Endothelial cell of umbilical vein (primary cell): Measurements from ENCODE around the gene EPX. TPM values are rescaled to one million over a fixed set of nuclear protein-coding genes. Genes with fewer than 3 reads are reported as not detected.

Experiments used
- BruUV-seq: library from RNA; stranded (reverse); fragments of 400-500 nt; replicated peaks from 2 replicates; lab custom pipeline; 2021; lab: Mats Ljungman, UMichigan
- CTCF ChIA-PET: fragments of 300-600, 350-600 bp; sonication (Branson Sonifier 250); formaldehyde crosslinking; loops from one replicate; lab custom pipeline; 2021; ENCODE audit warnings: antibody characterized with exemption, inconsistent platforms; lab: Charles Lee
- POLR2A ChIA-PET: fragments of 300-600, 350-600 bp; sonication (Branson Sonifier 250); formaldehyde crosslinking; loops from one replicate; lab custom pipeline; 2021; ENCODE audit warnings: antibody characterized with exemption, inconsistent platforms; lab: Charles Lee
- DNase-seq: peaks from one replicate; pipeline ENCODE4 v3.0.0-alpha.2; 2011; ENCODE audit warnings: low read depth, low spot score
- FAIRE-seq: peaks from 2 replicates; lab custom pipeline; 2011; peaks lifted over from hg19 to GRCh38; lab: Jason Lieb, UNC
- H2AFZ ChIP-seq: 2 replicates; pipeline ENCODE4 v1.6.0; 2012; ENCODE audit warnings: low read depth, low read length, control low read depth, inconsistent platforms
- H3K27ac ChIP-seq: 2 replicates; pipeline ENCODE4 v1.5.1; 2011; ENCODE audit warnings: low read depth, mild to moderate bottlenecking, control low read depth, low read length, moderate library complexity; ENCODE audit not compliant: insufficient read depth
- H3K27me3 ChIP-seq, 2 experiments: 2 replicates each; pipeline versions ENCODE4 v1.6.0 to v1.6.1; 2011; ENCODE audit warnings: low read length in 2 of 2, mixed read lengths in 1 of 2; ENCODE audit not compliant: control insufficient read depth in 2 of 2, insufficient read depth in 2 of 2
- H3K36me3 ChIP-seq, 2 experiments: 2 replicates in 1 of 2; 3 replicates in 1 of 2; pipeline ENCODE4 v1.5.1; 2011; ENCODE audit warnings: low read length in 2 of 2, mild to moderate bottlenecking in 1 of 2, moderate library complexity in 1 of 2; ENCODE audit not compliant: control insufficient read depth in 2 of 2, insufficient read depth in 2 of 2; ENCODE audit errors: extremely low read depth in 1 of 2
- H3K4me1 ChIP-seq: 3 replicates; pipeline ENCODE4 v1.5.1; 2011; ENCODE audit warnings: mild to moderate bottlenecking, low read length; ENCODE audit not compliant: control insufficient read depth, insufficient read depth; ENCODE audit errors: extremely low read depth
- H3K4me2 ChIP-seq: 2 replicates; pipeline ENCODE4 v1.6.1; 2011; ENCODE audit warnings: low read length, control low read depth, mixed read lengths; ENCODE audit not compliant: insufficient read depth
- H3K4me3 ChIP-seq, 3 experiments: fragments of 200-600 bp in 1 of 3; sonication (generic), shearing (Covaris generic) in 1 of 3; replicated peaks in 1 of 3; 2 replicates each; pipeline ENCODE4 v1.5.1; 2011 to 2016; ENCODE audit warnings: control low read depth in 3 of 3, low read length in 3 of 3, mild to moderate bottlenecking in 2 of 3, inconsistent platforms in 1 of 3, low read depth in 1 of 3, moderate library complexity in 1 of 3; ENCODE audit not compliant: insufficient read depth in 1 of 3
- H3K79me2 ChIP-seq: 2 replicates; pipeline ENCODE4 v1.6.0; 2012; ENCODE audit warnings: low read length, inconsistent platforms; ENCODE audit not compliant: control insufficient read depth, insufficient read depth
- H3K9ac ChIP-seq: replicated peaks from 2 replicates; pipeline ENCODE3; 2011; ENCODE audit warnings: low read length, control low read depth; ENCODE audit not compliant: insufficient read depth; ENCODE audit errors: extremely low read depth
- H3K9me1 ChIP-seq: replicated peaks from 3 replicates; pipeline ENCODE4 v1.6.0; 2011; ENCODE audit warnings: mild to moderate bottlenecking, low read length; ENCODE audit not compliant: control insufficient read depth, insufficient read depth; ENCODE audit errors: extremely low read depth
- H3K9me3 ChIP-seq: replicated peaks from 2 replicates; pipeline ENCODE4 v1.5.1; 2012; ENCODE audit warnings: low read length, inconsistent platforms; ENCODE audit not compliant: control insufficient read depth, insufficient read depth
- H4K20me1 ChIP-seq: replicated peaks from 2 replicates; pipeline ENCODE3; 2011; ENCODE audit warnings: mild to moderate bottlenecking, low read length; ENCODE audit not compliant: control insufficient read depth, insufficient read depth; ENCODE audit errors: extremely low read depth
- EZH2 ChIP-seq: IDR thresholded peaks from 2 replicates; pipeline ENCODE4 v1.6.1; 2012; ENCODE audit warnings: borderline replicate concordance, low read depth, mild to moderate bottlenecking, moderate library complexity, low read length, inconsistent platforms; ENCODE audit not compliant: severe bottlenecking
- FOS ChIP-seq: IDR thresholded peaks from 2 replicates; pipeline ENCODE4 v1.6.1; 2011; ENCODE audit warnings: mild to moderate bottlenecking, low read length, moderate library complexity, borderline replicate concordance; ENCODE audit not compliant: insufficient read depth
- GATA2 ChIP-seq: IDR thresholded peaks from 2 replicates; pipeline ENCODE4 v1.7.0; 2011; ENCODE audit warnings: low read depth, mild to moderate bottlenecking, moderate library complexity, mixed read lengths, low read length; ENCODE audit not compliant: insufficient read length, insufficient read depth
- MYC ChIP-seq: IDR thresholded peaks from one replicate; pipeline ENCODE4 v1.6.1; 2011; ENCODE audit warnings: mild to moderate bottlenecking, low read depth, low read length
- POLR2A ChIP-seq: IDR thresholded peaks from 2 replicates; pipeline ENCODE4 v1.6.1; 2012; ENCODE audit warnings: low read depth, mild to moderate bottlenecking, control low read depth, low read length
- dilution Hi-C: fragments of 300-500 bp; cut with MboI; formaldehyde crosslinking; loops from one replicate; pipeline ENCODE4 v1.15.0; 2019; ENCODE audit warnings: low sequenced_read_pairs; ENCODE audit not compliant: extremely low pct_ligation_motif_present
- intact Hi-C: fragments of 100-400 bp; cut with micrococcal nuclease; formaldehyde crosslinking; loops from one replicate; pipeline ENCODE4 v1.10.0; 2022
- polyA plus RNA-seq, 4 experiments: library from polyadenylated mRNA; depleted of rRNA in 3 of 4; stranded (reverse) in 3 of 4; unstranded in 1 of 4; fragments of >200 nt; gene quantifications; 2 replicates each; pipeline versions ENCODE4 v1.2.1 to v1.2.3, GENCODE V29; 2011 to 2012; ENCODE audit warnings: missing spikeins in 1 of 4
- total RNA-seq: library from RNA; stranded (reverse); gene quantifications from 2 replicates; pipeline ENCODE4 v1.2.3, GENCODE V29; 2021
- TF ChIP-seq, protein P1 (sequence below), 2 donors: IDR thresholded peaks; 1 replicate in 1 of 2; 2 replicates in 1 of 2; pipeline ENCODE4 v1.5.1; 2011; ENCODE audit warnings: low read length in 2 of 2, mild to moderate bottlenecking in 2 of 2, moderate library complexity in 2 of 2, control low read depth in 1 of 2, inconsistent platforms in 1 of 2, low read depth in 1 of 2; ENCODE audit not compliant: insufficient read depth in 1 of 2; ENCODE audit errors: extremely low read depth in 1 of 2

The EPX gene
- total and polyA plus RNA-seq, 2 donors (not counting 3 experiments of a cell fraction or from before 2014, with no cell fraction given), result not detected

DNA sequence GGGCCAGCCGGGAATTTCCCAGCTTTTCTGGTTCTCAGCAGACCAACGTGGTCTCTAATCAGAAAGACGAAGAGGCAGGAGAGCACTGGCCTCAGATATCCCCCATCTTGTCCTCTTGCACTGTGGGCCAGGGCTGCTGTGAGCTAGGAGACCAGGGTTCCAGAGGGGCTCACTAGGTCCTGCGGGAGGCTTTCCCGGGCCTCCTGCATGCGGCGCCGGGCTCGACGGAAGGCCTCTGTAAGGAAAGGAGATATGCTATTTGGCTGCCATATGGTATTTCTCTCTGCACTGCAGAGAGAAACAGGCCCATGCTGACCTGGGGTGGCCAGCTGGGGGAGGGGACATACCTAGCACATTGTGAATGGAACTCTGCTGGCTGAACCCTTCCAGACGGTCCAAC is 13.4 kb downstream of the EPX start:
- DNase-seq (no peak), FAIRE-seq (no peak)
- H4K20me1 ChIP-seq, result no peaks in the 10 kb centered on the region
- no peak overlapping the region for H2AFZ ChIP-seq
- H3K4me2 ChIP-seq, result no peak overlapping the region
- H3K4me1 ChIP-seq, result no peaks in the 10 kb centered on the region
- intact Hi-C loops, result no loop called here
- peaks cover 0 to 6% of the 10 kb centered on the region in 2 experiments for H3K36me3 ChIP-seq
- BruUV-seq, result no TSS peak
- no peak overlapping the region for H3K4me3 ChIP-seq
- ChIA-PET CTCF (interaction anchor here (0.8 kb wide), 1 partner anchor 13 kb away, joined by 3 read pairs; no protein-coding TSS in a partner anchor), POLR2A (no interaction called here)
- H3K9ac ChIP-seq, result no peak overlapping the region
- H3K9me3 ChIP-seq, result no peaks in the 10 kb centered on the region
- TF ChIP-seq FOS (no peak), EZH2 (no peak), POLR2A (no peak), MYC (no peak), GATA2 (no peak)
- no peak overlapping the region for H3K27ac ChIP-seq
- no peaks in the 10 kb centered on the region for H3K27me3 ChIP-seq
- H3K79me2 ChIP-seq, result no peaks in the 10 kb centered on the region
- dilution Hi-C loops, result no loop called here
- H3K9me1 ChIP-seq, result no peaks in the 10 kb centered on the region

DNA sequence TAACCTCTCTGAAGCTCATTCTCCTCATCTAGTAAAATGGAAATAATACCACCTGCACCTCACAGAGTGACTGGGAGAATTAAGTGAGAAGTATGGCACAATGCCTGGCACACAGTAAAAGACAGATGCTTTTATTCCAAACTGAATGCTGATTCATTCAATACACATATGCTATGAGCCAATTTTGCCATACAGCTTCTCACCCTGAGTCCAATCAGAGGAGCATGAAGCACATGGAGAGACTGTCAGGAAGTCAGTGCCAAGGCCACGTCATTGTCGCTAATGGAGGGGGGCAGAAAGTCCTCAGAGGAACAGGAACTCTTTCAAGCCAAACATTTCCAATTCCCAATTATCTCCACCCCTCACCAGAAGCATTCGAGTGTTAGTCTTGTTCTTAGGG is 14.9 kb downstream of the EPX start:
- Histone ChIP-seq H2AFZ (no peak overlapping the region), H3K27me3 (no peaks in the 10 kb centered on the region), H3K4me2 (no peak overlapping the region), H4K20me1 (no peaks in the 10 kb centered on the region), H3K27ac (no peak overlapping the region), H3K9me3 (no peaks in the 10 kb centered on the region), H3K4me1 (no peaks in the 10 kb centered on the region), H3K9me1 (no peaks in the 10 kb centered on the region), H3K9ac (no peak overlapping the region), H3K79me2 (no peaks in the 10 kb centered on the region), H3K36me3 (peaks cover 0 to 6% of the 10 kb centered on the region in 2 experiments), H3K4me3 (no peak overlapping the region)
- dilution Hi-C loops, result no loop called here
- DNase-seq, result no peak
- BruUV-seq, result no TSS peak
- POLR2A ChIA-PET, result no interaction called here
- CTCF ChIA-PET, result interaction anchor here (1.0 kb wide), 1 partner anchor 42 kb away, joined by 5 read pairs; no protein-coding TSS in a partner anchor
- intact Hi-C loops, result no loop called here
- TF ChIP-seq, protein P1, sequence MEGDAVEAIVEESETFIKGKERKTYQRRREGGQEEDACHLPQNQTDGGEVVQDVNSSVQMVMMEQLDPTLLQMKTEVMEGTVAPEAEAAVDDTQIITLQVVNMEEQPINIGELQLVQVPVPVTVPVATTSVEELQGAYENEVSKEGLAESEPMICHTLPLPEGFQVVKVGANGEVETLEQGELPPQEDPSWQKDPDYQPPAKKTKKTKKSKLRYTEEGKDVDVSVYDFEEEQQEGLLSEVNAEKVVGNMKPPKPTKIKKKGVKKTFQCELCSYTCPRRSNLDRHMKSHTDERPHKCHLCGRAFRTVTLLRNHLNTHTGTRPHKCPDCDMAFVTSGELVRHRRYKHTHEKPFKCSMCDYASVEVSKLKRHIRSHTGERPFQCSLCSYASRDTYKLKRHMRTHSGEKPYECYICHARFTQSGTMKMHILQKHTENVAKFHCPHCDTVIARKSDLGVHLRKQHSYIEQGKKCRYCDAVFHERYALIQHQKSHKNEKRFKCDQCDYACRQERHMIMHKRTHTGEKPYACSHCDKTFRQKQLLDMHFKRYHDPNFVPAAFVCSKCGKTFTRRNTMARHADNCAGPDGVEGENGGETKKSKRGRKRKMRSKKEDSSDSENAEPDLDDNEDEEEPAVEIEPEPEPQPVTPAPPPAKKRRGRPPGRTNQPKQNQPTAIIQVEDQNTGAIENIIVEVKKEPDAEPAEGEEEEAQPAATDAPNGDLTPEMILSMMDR (IDR thresholded peaks at IDR 0.05; ENCODE audit: extremely low read depth in 1 of 2, insufficient read depth in 1 of 2, low read depth in 1 of 2, low read length in 2 of 2), result no peak
- TF ChIP-seq GATA2, result no peak
- no peak for TF ChIP-seq POLR2A
- no peak for FAIRE-seq
